Uterus (tissue), 4 donors: ENCODE measurements around the gene GAMT. TPM values are rescaled to one million over a fixed set of nuclear protein-coding genes. Genes with fewer than 3 reads are reported as not detected.

ENCODE experiments used
- DNase-seq, 2 donors: peaks; one replicate each; pipeline ENCODE4 v3.0.0-alpha.2; 2019 to 2020
- H3K27ac ChIP-seq, 2 donors: fragments of 200-600 bp; sonication (generic); 1 replicate in 1 of 2; 2 replicates in 1 of 2; pipeline ENCODE4 v1.5.1; 2016 to 2018
- H3K27me3 ChIP-seq, 2 donors: fragments of 200-600 bp; sonication (generic); one replicate each; pipeline ENCODE4 v1.5.1; 2018 to 2019; ENCODE audit warnings: control low read depth in 1 of 2
- H3K36me3 ChIP-seq, 2 donors: fragments of 200-600 bp; sonication (generic); one replicate each; pipeline ENCODE4 v1.5.1; 2019; ENCODE audit warnings: control low read depth in 1 of 2
- H3K4me1 ChIP-seq, 2 donors: fragments of 200-600 bp; sonication (generic); one replicate each; pipeline ENCODE4 v1.5.1; 2018 to 2019; ENCODE audit warnings: control low read depth in 1 of 2
- H3K4me3 ChIP-seq, 2 donors: fragments of 200-600 bp; sonication (generic); 1 replicate in 1 of 2; 2 replicates in 1 of 2; pipeline ENCODE4 v1.5.1; 2018 to 2019; ENCODE audit warnings: mild to moderate bottlenecking in 1 of 2
- H3K9me3 ChIP-seq, 2 donors: fragments of 200-600 bp; sonication (generic); one replicate each; pipeline ENCODE4 v1.5.1; 2019; ENCODE audit warnings: control low read depth in 1 of 2
- CTCF ChIP-seq, 4 experiments: fragments of 200-600 bp in 2 of 4; fragments of 450-650 bp in 2 of 4; sonication (generic) in 2 of 4; IDR thresholded peaks; one replicate each; pipeline ENCODE4 v1.5.1; 2016 to 2019; ENCODE audit warnings: antibody characterized with exemption in 4 of 4, mild to moderate bottlenecking in 2 of 4, moderate library complexity in 1 of 4
- POLR2A ChIP-seq, 2 donors: fragments of 450-650 bp; IDR thresholded peaks; one replicate each; pipeline ENCODE4 v1.6.1; 2016; ENCODE audit warnings: antibody characterized with exemption in 2 of 2, mild to moderate bottlenecking in 1 of 2, moderate library complexity in 1 of 2
- intact Hi-C: fragments of 100-400 bp; cut with DNase I; formaldehyde crosslinking; loops from one replicate; pipeline ENCODE4 v1.15.1; 2023; ENCODE audit warnings: low total_unique reads
- total RNA-seq, 4 donors: library from RNA; depleted of rRNA in 3 of 4; stranded (reverse); fragments of >200 nt in 3 of 4; gene quantifications; one replicate each; pipeline versions ENCODE4 v1.1.0 to v1.2.4, GENCODE V29; 2014 to 2023
- donor health status: DM: yes; HTN: yes; CAD: no.

Gene GAMT
- total RNA-seq, 4 donors from 2014 or later: 3.3 to 14.4 (median 8.4) TPM

DNA sequence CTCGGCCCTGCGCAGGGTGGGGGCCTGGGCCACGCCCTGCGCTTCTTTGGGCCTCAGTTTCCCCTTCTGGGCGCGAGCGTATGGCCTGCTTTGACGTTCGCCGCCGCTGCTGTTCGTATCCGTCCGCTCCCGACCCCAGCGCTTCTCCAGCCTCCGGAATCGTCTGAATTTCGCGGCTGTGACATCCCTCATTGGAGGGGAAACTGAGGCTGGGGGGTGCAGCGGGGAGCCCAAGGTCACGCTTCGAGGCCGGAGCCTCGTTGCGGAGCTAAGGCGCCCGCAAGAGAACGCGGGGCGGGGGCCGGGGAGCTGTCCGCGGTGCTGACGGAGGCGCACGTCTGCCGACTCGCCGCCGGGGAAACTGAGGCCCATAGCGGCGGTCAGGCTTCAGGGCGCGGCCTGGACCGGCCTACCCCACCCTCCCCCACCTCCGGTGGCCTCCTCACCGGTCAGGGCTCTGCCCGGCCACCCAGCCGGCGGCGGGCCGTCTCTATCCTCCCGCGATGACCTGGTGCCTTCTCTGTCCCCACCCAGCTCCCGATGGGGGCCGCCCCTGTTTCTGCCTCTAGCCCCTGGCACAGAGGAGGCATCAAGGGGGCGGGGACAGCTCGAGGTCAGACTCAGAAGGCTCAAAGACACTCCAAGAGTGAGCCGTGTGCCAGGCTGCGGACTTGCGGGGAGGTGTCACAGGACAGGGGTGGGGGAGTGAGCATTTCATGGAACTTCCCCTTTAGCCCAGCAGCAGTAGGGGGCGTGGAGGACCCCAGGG lies 45.6 kb upstream of the GAMT start:
- H3K27me3 ChIP-seq: peaks cover 27 to 37% of the 10 kb centered on the region in 2 donors
- no peak for DNase-seq
- H3K4me1 ChIP-seq: peaks cover 0 to 14% of the 10 kb centered on the region in 2 donors
- H3K4me3 ChIP-seq: no peak overlapping the region
- H3K36me3 ChIP-seq: no peaks in the 10 kb centered on the region
- TF ChIP-seq POLR2A (IDR thresholded peaks at IDR 0.05) (no peak), CTCF (IDR thresholded peaks at IDR 0.05) (no peak)
- intact Hi-C loops: no loop called here
- H3K9me3 ChIP-seq: no peaks in the 10 kb centered on the region
- no peak overlapping the region for H3K27ac ChIP-seq

- intact Hi-C loops: no loop called here
- Histone ChIP-seq H3K27ac (no peak overlapping the region), H3K36me3 (no peaks in the 10 kb centered on the region), H3K27me3 (peaks cover 27 to 29% of the 10 kb centered on the region in 2 donors), H3K4me1 (peaks cover 0 to 14% of the 10 kb centered on the region in 2 donors), H3K9me3 (no peaks in the 10 kb centered on the region), H3K4me3 (no peak overlapping the region)
- DNase-seq: no peak
- TF ChIP-seq CTCF (IDR thresholded peaks at IDR 0.05) (no peak), POLR2A (IDR thresholded peaks at IDR 0.05) (no peak)
These were observed 44.8 kb upstream of the GAMT start for GRCh38 chr19:1445932-1446712.

- H3K27ac ChIP-seq: no peak overlapping the region
- no peaks in the 10 kb centered on the region for H3K9me3 ChIP-seq
- H3K27me3 ChIP-seq: peaks cover 21 to 23% of the 10 kb centered on the region in 2 donors
- peaks cover 0 to 14% of the 10 kb centered on the region in 2 donors for H3K4me1 ChIP-seq
- peak overlapping the region in 1 of 2 donors; percentile 7 for H3K4me3 ChIP-seq
- intact Hi-C loops: no loop called here
- peak; percentile 38 to 70 for DNase-seq
- TF ChIP-seq POLR2A (IDR thresholded peaks at IDR 0.05) (peak in 1 of 2 donors; percentile 26), CTCF (IDR thresholded peaks at IDR 0.05) (peak; percentile 50 to 96 (median 87))
- no peaks in the 10 kb centered on the region for H3K36me3 ChIP-seq
These were observed 44.0 kb upstream of the GAMT start for GRCh38 chr19:1445185-1445931.

DNA sequence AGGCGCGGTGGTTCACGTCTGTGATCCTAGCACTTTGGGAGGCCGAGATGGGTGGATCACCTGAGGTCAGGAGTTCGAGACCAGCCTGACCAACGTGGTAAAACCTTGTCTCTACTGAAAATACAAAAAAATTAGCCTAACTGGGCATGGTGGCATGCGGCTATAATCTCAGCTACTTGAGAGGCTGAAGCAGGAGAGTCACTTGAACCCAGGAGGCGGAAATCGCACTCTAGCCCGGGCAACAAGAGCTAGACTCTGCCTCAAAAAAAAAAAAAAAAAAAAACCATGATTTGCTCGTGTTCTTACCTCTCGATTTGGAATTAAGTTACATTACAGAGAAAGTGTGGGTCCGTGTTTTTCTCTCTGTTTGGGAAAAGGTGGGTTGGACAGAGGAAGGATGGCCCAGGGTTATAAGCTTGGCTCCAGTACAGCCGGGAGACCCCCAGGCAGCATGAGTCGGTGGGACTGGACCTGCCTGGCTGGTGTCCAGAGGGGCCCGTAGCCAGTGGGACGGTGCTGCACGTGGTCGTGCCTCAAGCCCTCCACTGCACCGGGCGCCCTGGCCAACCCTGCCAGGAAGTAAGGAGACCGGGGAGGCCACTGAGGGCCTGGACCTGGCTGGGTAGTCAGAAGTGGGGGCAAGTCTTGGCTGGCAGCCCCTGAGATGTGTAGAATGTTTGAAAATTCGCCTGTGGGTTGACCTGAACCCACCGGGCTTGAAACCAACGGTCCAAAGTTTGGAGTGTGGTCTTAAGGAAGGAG lies 40.5 kb upstream of the GAMT start:
- no peak overlapping the region for H3K27ac ChIP-seq
- peaks cover 0 to 25% of the 10 kb centered on the region in 2 donors for H3K4me1 ChIP-seq
- DNase-seq: peak in 1 of 2 donors; percentile 14
- peaks cover 8 to 16% of the 10 kb centered on the region in 2 donors for H3K27me3 ChIP-seq
- TF ChIP-seq POLR2A (IDR thresholded peaks at IDR 0.05) (no peak), CTCF (IDR thresholded peaks at IDR 0.05) (no peak)
- H3K4me3 ChIP-seq: no peak overlapping the region
- H3K9me3 ChIP-seq: no peaks in the 10 kb centered on the region
- intact Hi-C loops: no loop called here
- no peaks in the 10 kb centered on the region for H3K36me3 ChIP-seq
